ENCODE results near the gene NEUROD2. TPM values are rescaled to one million over a fixed set of nuclear protein-coding genes. Genes with fewer than 3 reads are reported as not detected.

The NEUROD2 gene
- total RNA-seq, 1 experiment from 2014 or later = not detected

- H3K4me1 Mint-ChIP-seq (ENCODE audit: insufficient read depth, unreplicated experiment) = no peaks in the 10 kb centered on the region
- POLR2A ChIA-PET = interaction anchor here (0.6 to 0.8 kb wide), 2 partner anchors 13 to 56 kb away, joined by 3 read pairs; no protein-coding TSS in a partner anchor
- no peak for DNase-seq (ENCODE audit: unreplicated experiment)
- peaks cover 47% of the 10 kb centered on the region for H3K27me3 Mint-ChIP-seq (ENCODE audit: insufficient read depth, unreplicated experiment)
- CTCF ChIA-PET = interaction anchor here (0.6 to 1.2 kb wide), 2 partner anchors 10 to 65 kb away, joined by 4 read pairs; no protein-coding TSS in a partner anchor
- no peak for TF ChIP-seq CTCF (IDR thresholded peaks at IDR 0.05; ENCODE audit: unreplicated experiment)
- no peak overlapping the region for H3K27ac Mint-ChIP-seq (ENCODE audit: low read depth, unreplicated experiment)
- BruUV-seq (replicated peaks) = no TSS peak
- no peaks in the 10 kb centered on the region for H3K36me3 Mint-ChIP-seq (ENCODE audit: insufficient read depth, unreplicated experiment)
- no peak overlapping the region for H3K4me3 Mint-ChIP-seq (ENCODE audit: unreplicated experiment)
- intact Hi-C loops (cut with micrococcal nuclease) = no loop called here
- no peaks in the 10 kb centered on the region for H3K9me3 Mint-ChIP-seq (ENCODE audit: unreplicated experiment)
These were observed 5.3 kb upstream of the NEUROD2 start for GRCh38 chr17:39612935-39613464.

DNA sequence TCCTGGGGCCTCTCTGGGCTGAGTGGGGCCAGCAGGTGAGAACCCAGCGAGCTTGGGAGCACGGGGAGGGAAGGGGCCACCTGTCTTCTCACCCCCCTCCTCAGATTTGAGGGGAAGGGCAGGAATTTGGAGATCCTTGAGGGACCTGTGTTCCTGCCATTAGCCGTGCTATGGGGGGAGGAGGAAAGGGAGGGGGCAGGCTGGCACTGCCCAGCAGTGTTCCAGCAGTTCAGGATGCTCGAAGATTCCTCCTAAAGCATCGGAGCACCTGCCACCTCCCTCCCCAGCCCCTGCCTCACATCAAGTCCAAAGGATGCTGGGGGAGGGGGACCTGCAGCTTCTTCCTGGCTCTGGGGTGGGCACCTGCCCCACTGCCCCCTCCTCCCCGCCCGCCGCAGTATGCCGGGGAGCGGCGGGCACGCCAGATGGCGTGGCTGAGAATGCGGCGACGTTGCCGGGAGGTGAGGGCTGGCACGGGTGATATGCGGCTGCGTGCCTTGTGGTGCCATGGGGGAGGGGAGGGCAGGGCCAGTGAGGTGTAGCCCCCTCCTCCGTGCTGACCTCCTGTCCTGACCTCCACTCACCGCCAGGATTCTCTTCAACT, 4.7 kb upstream of the NEUROD2 start:
- H3K9me3 Mint-ChIP-seq (ENCODE audit: unreplicated experiment) = no peaks in the 10 kb centered on the region
- H3K27ac Mint-ChIP-seq (ENCODE audit: low read depth, unreplicated experiment) = no peak overlapping the region
- intact Hi-C loops (cut with micrococcal nuclease) = no loop called here
- ChIA-PET POLR2A (no interaction called here), CTCF (interaction anchor here (0.6 to 1.2 kb wide), 4 partner anchors 11 to 401 kb away, joined by 3 to 5 read pairs (median 4); no protein-coding TSS in a partner anchor)
- H3K4me1 Mint-ChIP-seq (ENCODE audit: insufficient read depth, unreplicated experiment) = no peaks in the 10 kb centered on the region
- no peak overlapping the region for H3K4me3 Mint-ChIP-seq (ENCODE audit: unreplicated experiment)
- H3K36me3 Mint-ChIP-seq (ENCODE audit: insufficient read depth, unreplicated experiment) = no peaks in the 10 kb centered on the region
- no peak for TF ChIP-seq CTCF (IDR thresholded peaks at IDR 0.05; ENCODE audit: unreplicated experiment)
- H3K27me3 Mint-ChIP-seq (ENCODE audit: insufficient read depth, unreplicated experiment) = peaks cover 51% of the 10 kb centered on the region
- no peak for DNase-seq (ENCODE audit: unreplicated experiment)
- no TSS peak for BruUV-seq (replicated peaks)

GRCh38 chr17:39611401-39612112, 3.8 kb upstream of the NEUROD2 start:
- H3K4me3 Mint-ChIP-seq (ENCODE audit: unreplicated experiment) = no peak overlapping the region
- peaks cover 59% of the 10 kb centered on the region for H3K27me3 Mint-ChIP-seq (ENCODE audit: insufficient read depth, unreplicated experiment)
- no peaks in the 10 kb centered on the region for H3K4me1 Mint-ChIP-seq (ENCODE audit: insufficient read depth, unreplicated experiment)
- BruUV-seq (replicated peaks) = no TSS peak
- ChIA-PET POLR2A (no interaction called here), CTCF (interaction anchor here (0.6 to 0.7 kb wide), 2 partner anchors 140 to 347 kb away, joined by 3 to 4 read pairs; no protein-coding TSS in a partner anchor)
- no peaks in the 10 kb centered on the region for H3K9me3 Mint-ChIP-seq (ENCODE audit: unreplicated experiment)
- H3K27ac Mint-ChIP-seq (ENCODE audit: low read depth, unreplicated experiment) = no peak overlapping the region
- H3K36me3 Mint-ChIP-seq (ENCODE audit: insufficient read depth, unreplicated experiment) = no peaks in the 10 kb centered on the region
- TF ChIP-seq CTCF (IDR thresholded peaks at IDR 0.05; ENCODE audit: unreplicated experiment) = no peak
- intact Hi-C loops (cut with micrococcal nuclease) = no loop called here
- DNase-seq (ENCODE audit: unreplicated experiment) = no peak

DNA sequence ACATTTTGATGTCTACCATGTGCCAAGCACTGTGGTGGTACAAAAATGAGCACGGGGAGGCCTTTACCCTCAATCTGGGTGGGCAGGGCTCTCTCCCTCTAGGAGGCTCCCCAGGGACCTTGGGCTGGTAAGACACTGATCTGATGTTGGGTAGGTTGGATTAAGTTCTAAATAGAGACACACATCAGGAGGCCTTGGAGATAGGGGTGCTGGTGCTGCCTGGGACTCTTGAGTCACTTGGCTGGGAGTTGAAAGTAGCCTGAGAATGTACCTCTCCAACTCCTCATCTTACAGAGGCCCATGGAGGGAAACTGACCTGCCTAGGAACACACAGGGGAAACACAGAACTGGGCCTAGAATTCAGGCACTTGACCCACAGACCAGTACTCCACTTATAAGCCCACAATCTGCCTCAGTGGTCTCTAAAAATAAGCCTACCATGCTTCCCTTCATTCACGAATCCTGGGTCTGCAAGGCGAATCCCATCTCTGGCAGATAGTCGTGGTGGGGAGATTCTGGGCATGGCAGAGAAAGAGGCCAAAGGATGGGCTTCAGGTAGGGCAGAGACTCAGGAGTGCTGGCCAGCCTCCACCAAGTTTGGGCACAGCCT, 1.8 kb upstream of the NEUROD2 start:
- ChIA-PET CTCF (no interaction called here), POLR2A (no interaction called here)
- no peaks in the 10 kb centered on the region for H3K9me3 Mint-ChIP-seq (ENCODE audit: unreplicated experiment)
- intact Hi-C loops (cut with micrococcal nuclease) = no loop called here
- no peaks in the 10 kb centered on the region for H3K4me1 Mint-ChIP-seq (ENCODE audit: insufficient read depth, unreplicated experiment)
- no peak for DNase-seq (ENCODE audit: unreplicated experiment)
- no TSS peak for BruUV-seq (replicated peaks)
- no peak overlapping the region for H3K27ac Mint-ChIP-seq (ENCODE audit: low read depth, unreplicated experiment)
- H3K27me3 Mint-ChIP-seq (ENCODE audit: insufficient read depth, unreplicated experiment) = peaks cover 65% of the 10 kb centered on the region
- H3K4me3 Mint-ChIP-seq (ENCODE audit: unreplicated experiment) = no peak overlapping the region
- no peaks in the 10 kb centered on the region for H3K36me3 Mint-ChIP-seq (ENCODE audit: insufficient read depth, unreplicated experiment)
- TF ChIP-seq CTCF (IDR thresholded peaks at IDR 0.05; ENCODE audit: unreplicated experiment) = no peak

Measured in MCF 10A (cell line).